Endothelial cell of umbilical vein (primary cell): ENCODE results near the gene FAM9A. TPM values are rescaled to one million over a fixed set of nuclear protein-coding genes. Genes with fewer than 3 reads are reported as not detected.
A peak's percentile ranks its signal among the peaks of the same experiment; 100 is the strongest.

Experiments
- BruUV-seq: library from RNA; stranded (reverse); fragments of 400-500 nt; replicated peaks from 2 replicates; lab custom pipeline; 2021; lab: Mats Ljungman, UMichigan
- CTCF ChIA-PET: fragments of 300-600, 350-600 bp; sonication (Branson Sonifier 250); formaldehyde crosslinking; loops from one replicate; lab custom pipeline; 2021; ENCODE audit warnings: antibody characterized with exemption, inconsistent platforms; lab: Charles Lee
- POLR2A ChIA-PET: fragments of 300-600, 350-600 bp; sonication (Branson Sonifier 250); formaldehyde crosslinking; loops from one replicate; lab custom pipeline; 2021; ENCODE audit warnings: antibody characterized with exemption, inconsistent platforms; lab: Charles Lee
- DNase-seq: peaks from one replicate; pipeline ENCODE4 v3.0.0-alpha.2; 2011; ENCODE audit warnings: low read depth, low spot score
- FAIRE-seq: peaks from 2 replicates; lab custom pipeline; 2011; peaks lifted over from hg19 to GRCh38; lab: Jason Lieb, UNC
- H2AFZ ChIP-seq: 2 replicates; pipeline ENCODE4 v1.6.0; 2012; ENCODE audit warnings: low read depth, low read length, control low read depth, inconsistent platforms
- H3K27ac ChIP-seq: 2 replicates; pipeline ENCODE4 v1.5.1; 2011; ENCODE audit warnings: low read depth, mild to moderate bottlenecking, control low read depth, low read length, moderate library complexity; ENCODE audit not compliant: insufficient read depth
- H3K27me3 ChIP-seq, 2 experiments: 2 replicates each; pipeline versions ENCODE4 v1.6.0 to v1.6.1; 2011; ENCODE audit warnings: low read length in 2 of 2, mixed read lengths in 1 of 2; ENCODE audit not compliant: control insufficient read depth in 2 of 2, insufficient read depth in 2 of 2
- H3K36me3 ChIP-seq, 2 experiments: 2 replicates in 1 of 2; 3 replicates in 1 of 2; pipeline ENCODE4 v1.5.1; 2011; ENCODE audit warnings: low read length in 2 of 2, mild to moderate bottlenecking in 1 of 2, moderate library complexity in 1 of 2; ENCODE audit not compliant: control insufficient read depth in 2 of 2, insufficient read depth in 2 of 2; ENCODE audit errors: extremely low read depth in 1 of 2
- H3K4me1 ChIP-seq: 3 replicates; pipeline ENCODE4 v1.5.1; 2011; ENCODE audit warnings: mild to moderate bottlenecking, low read length; ENCODE audit not compliant: control insufficient read depth, insufficient read depth; ENCODE audit errors: extremely low read depth
- H3K4me2 ChIP-seq: 2 replicates; pipeline ENCODE4 v1.6.1; 2011; ENCODE audit warnings: low read length, control low read depth, mixed read lengths; ENCODE audit not compliant: insufficient read depth
- H3K4me3 ChIP-seq, 3 experiments: fragments of 200-600 bp in 1 of 3; sonication (generic), shearing (Covaris generic) in 1 of 3; replicated peaks in 1 of 3; 2 replicates each; pipeline ENCODE4 v1.5.1; 2011 to 2016; ENCODE audit warnings: control low read depth in 3 of 3, low read length in 3 of 3, mild to moderate bottlenecking in 2 of 3, inconsistent platforms in 1 of 3, low read depth in 1 of 3, moderate library complexity in 1 of 3; ENCODE audit not compliant: insufficient read depth in 1 of 3
- H3K79me2 ChIP-seq: 2 replicates; pipeline ENCODE4 v1.6.0; 2012; ENCODE audit warnings: low read length, inconsistent platforms; ENCODE audit not compliant: control insufficient read depth, insufficient read depth
- H3K9ac ChIP-seq: replicated peaks from 2 replicates; pipeline ENCODE3; 2011; ENCODE audit warnings: low read length, control low read depth; ENCODE audit not compliant: insufficient read depth; ENCODE audit errors: extremely low read depth
- H3K9me1 ChIP-seq: replicated peaks from 3 replicates; pipeline ENCODE4 v1.6.0; 2011; ENCODE audit warnings: mild to moderate bottlenecking, low read length; ENCODE audit not compliant: control insufficient read depth, insufficient read depth; ENCODE audit errors: extremely low read depth
- H3K9me3 ChIP-seq: replicated peaks from 2 replicates; pipeline ENCODE4 v1.5.1; 2012; ENCODE audit warnings: low read length, inconsistent platforms; ENCODE audit not compliant: control insufficient read depth, insufficient read depth
- H4K20me1 ChIP-seq: replicated peaks from 2 replicates; pipeline ENCODE3; 2011; ENCODE audit warnings: mild to moderate bottlenecking, low read length; ENCODE audit not compliant: control insufficient read depth, insufficient read depth; ENCODE audit errors: extremely low read depth
- CTCF ChIP-seq, 2 donors: IDR thresholded peaks; 1 replicate in 1 of 2; 2 replicates in 1 of 2; pipeline ENCODE4 v1.5.1; 2011; ENCODE audit warnings: low read length in 2 of 2, mild to moderate bottlenecking in 2 of 2, moderate library complexity in 2 of 2, control low read depth in 1 of 2, inconsistent platforms in 1 of 2, low read depth in 1 of 2; ENCODE audit not compliant: insufficient read depth in 1 of 2; ENCODE audit errors: extremely low read depth in 1 of 2
- EZH2 ChIP-seq: IDR thresholded peaks from 2 replicates; pipeline ENCODE4 v1.6.1; 2012; ENCODE audit warnings: borderline replicate concordance, low read depth, mild to moderate bottlenecking, moderate library complexity, low read length, inconsistent platforms; ENCODE audit not compliant: severe bottlenecking
- FOS ChIP-seq: IDR thresholded peaks from 2 replicates; pipeline ENCODE4 v1.6.1; 2011; ENCODE audit warnings: mild to moderate bottlenecking, low read length, moderate library complexity, borderline replicate concordance; ENCODE audit not compliant: insufficient read depth
- GATA2 ChIP-seq: IDR thresholded peaks from 2 replicates; pipeline ENCODE4 v1.7.0; 2011; ENCODE audit warnings: low read depth, mild to moderate bottlenecking, moderate library complexity, mixed read lengths, low read length; ENCODE audit not compliant: insufficient read length, insufficient read depth
- JUN ChIP-seq: IDR thresholded peaks from 2 replicates; pipeline ENCODE4 v1.6.1; 2011; ENCODE audit warnings: borderline replicate concordance, low read depth; ENCODE audit not compliant: insufficient read length, insufficient read depth
- MAX ChIP-seq: IDR thresholded peaks from 2 replicates; pipeline ENCODE4 v1.6.1; 2011; ENCODE audit not compliant: insufficient read depth, insufficient read length
- MYC ChIP-seq: IDR thresholded peaks from one replicate; pipeline ENCODE4 v1.6.1; 2011; ENCODE audit warnings: mild to moderate bottlenecking, low read depth, low read length
- POLR2A ChIP-seq: IDR thresholded peaks from 2 replicates; pipeline ENCODE4 v1.6.1; 2012; ENCODE audit warnings: low read depth, mild to moderate bottlenecking, control low read depth, low read length
- POLR2AphosphoS5 ChIP-seq: IDR thresholded peaks from 2 replicates; pipeline ENCODE4 v1.6.1; 2012; ENCODE audit warnings: low read depth, mild to moderate bottlenecking, control low read depth, low read length, moderate library complexity; ENCODE audit not compliant: insufficient read depth
- dilution Hi-C: fragments of 300-500 bp; cut with MboI; formaldehyde crosslinking; loops from one replicate; pipeline ENCODE4 v1.15.0; 2019; ENCODE audit warnings: low sequenced_read_pairs; ENCODE audit not compliant: extremely low pct_ligation_motif_present
- intact Hi-C: fragments of 100-400 bp; cut with micrococcal nuclease; formaldehyde crosslinking; loops from one replicate; pipeline ENCODE4 v1.10.0; 2022
- polyA plus RNA-seq, 4 experiments: library from polyadenylated mRNA; depleted of rRNA in 3 of 4; stranded (reverse) in 3 of 4; unstranded in 1 of 4; fragments of >200 nt; gene quantifications; 2 replicates each; pipeline versions ENCODE4 v1.2.1 to v1.2.3, GENCODE V29; 2011 to 2012; ENCODE audit warnings: missing spikeins in 1 of 4
- total RNA-seq: library from RNA; stranded (reverse); gene quantifications from 2 replicates; pipeline ENCODE4 v1.2.3, GENCODE V29; 2021

Gene FAM9A
- total and polyA plus RNA-seq, 2 donors (not counting 3 experiments of a cell fraction or from before 2014, with no cell fraction given) = not detected

GRCh38 chrX:8832582-8833378, 31.6 kb upstream of the FAM9A start:
- no peak overlapping the region for H2AFZ ChIP-seq
- no peaks in the 10 kb centered on the region for H4K20me1 ChIP-seq
- H3K4me1 ChIP-seq = no peaks in the 10 kb centered on the region
- peaks cover 0 to 3% of the 10 kb centered on the region in 2 experiments for H3K27me3 ChIP-seq
- H3K9me1 ChIP-seq = no peaks in the 10 kb centered on the region
- no TSS peak for BruUV-seq
- H3K79me2 ChIP-seq = no peaks in the 10 kb centered on the region
- H3K4me2 ChIP-seq = no peak overlapping the region
- H3K9me3 ChIP-seq = no peaks in the 10 kb centered on the region
- DNase-seq = no peak
- H3K4me3 ChIP-seq = no peak overlapping the region
- FAIRE-seq = peak; percentile 24
- ChIA-PET POLR2A (no interaction called here), CTCF (interaction anchor here (0.7 kb wide), 1 partner anchor 11 kb away, joined by 3 read pairs; no protein-coding TSS in a partner anchor)
- intact Hi-C loops (no loop called here), dilution Hi-C loops (no loop called here)
- H3K27ac ChIP-seq = no peak overlapping the region
- no peaks in the 10 kb centered on the region for H3K36me3 ChIP-seq
- H3K9ac ChIP-seq = no peak overlapping the region
- TF ChIP-seq EZH2 (no peak), GATA2 (no peak), POLR2AphosphoS5 (no peak), MAX (no peak), POLR2A (no peak), MYC (no peak), FOS (no peak), CTCF (IDR thresholded peaks at IDR 0.05; ENCODE audit: extremely low read depth in 1 of 2, insufficient read depth in 1 of 2, low read depth in 1 of 2, low read length in 2 of 2) (no peak), JUN (no peak)
